Measurements from ENCODE around the gene ZSCAN26.

The ZSCAN26 gene

DNA sequence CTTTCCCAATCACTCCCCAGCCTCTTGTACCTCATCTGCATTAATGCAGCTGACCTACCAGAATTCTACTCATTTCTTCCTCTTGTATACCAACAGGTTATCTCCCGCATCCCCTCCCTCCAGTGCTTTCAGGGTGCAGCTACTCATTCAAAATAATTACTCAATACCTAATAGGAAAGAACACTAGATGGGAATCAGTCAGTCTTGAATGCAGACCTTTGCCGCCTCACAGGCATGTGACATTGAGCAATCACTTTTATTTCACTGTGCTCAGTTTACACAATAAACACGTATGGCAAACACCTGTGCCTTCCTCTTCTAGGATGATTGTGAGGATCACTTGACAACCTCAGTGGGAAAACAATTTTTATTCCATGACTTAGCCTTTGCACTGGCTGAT lies 55.7 kb downstream of the ZSCAN26 start:
- DNase-seq (ENCODE audit: low read depth in 2 of 2) = no peak

DNA sequence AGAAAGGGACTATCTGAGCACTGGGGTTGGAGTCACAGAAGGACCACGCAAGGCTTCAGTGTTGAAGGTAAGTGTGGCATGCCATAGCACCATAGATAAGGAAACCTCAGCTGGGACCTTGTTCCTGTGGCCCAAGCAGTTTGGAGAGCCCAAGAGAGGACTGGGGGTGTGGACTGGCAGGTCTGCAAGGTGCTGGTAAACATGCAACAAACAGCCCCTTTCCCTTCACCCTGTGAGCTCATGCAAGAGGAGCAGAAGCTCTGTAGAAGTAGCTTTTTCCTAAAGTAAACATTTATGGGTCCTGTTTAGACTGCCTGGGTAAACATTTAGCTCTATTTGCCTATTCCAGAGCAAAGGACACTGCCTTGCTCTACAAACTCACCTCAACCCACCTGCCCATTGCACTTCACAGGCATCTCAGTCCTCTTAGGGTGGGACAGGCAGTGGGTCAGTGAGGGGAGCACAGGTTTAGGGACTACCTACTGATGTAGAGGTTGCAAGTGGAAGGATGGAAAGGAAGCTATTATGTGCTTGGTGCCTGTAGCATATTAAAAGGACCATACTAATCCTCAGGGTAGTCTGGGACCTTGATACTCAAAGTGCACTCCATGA lies 57.0 kb downstream of the ZSCAN26 start:
- DNase-seq (ENCODE audit: low read depth in 2 of 2) = no peak

DNA sequence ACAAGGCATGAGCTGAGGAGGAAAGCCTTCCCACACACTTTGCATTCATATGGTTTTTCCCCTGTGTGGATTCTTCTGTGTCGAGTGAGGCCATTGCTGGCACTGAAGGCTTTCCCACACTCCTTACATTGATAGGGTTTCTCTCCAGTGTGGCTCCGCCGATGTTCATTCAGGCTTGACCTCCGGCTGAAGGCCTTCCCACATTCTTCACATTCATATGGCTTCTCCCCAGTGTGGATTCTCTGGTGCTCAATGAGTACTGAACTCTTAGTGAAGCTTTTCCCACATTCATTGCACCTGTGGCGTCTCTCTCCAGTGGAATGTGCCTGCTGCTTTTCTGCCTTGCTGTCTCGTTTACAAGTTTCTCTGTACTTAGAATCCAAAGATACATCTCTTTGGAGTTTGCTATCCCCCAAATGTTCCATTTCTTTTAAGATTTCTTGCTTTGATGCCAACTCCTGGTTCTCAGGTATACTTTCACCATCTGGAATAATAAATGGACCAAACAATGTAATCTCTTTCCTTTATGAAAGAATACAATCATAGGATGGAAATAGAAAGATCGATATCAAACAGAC lies 59.5 kb downstream of the ZSCAN26 start:
- no peak for DNase-seq (ENCODE audit: low read depth in 2 of 2)

Measured in stimulated activated CD8-positive, alpha-beta memory T cell treated with anti-CD3 and anti-CD28 coated beads, Interleukin-15, amount 100 ng/mL, for 4 hours (primary cell).